ENCODE measurements around the gene SGIP1. TPM values are rescaled to one million over a fixed set of nuclear protein-coding genes. Genes with fewer than 3 reads are reported as not detected.

SGIP1 gene
- total RNA-seq, result 0.05 and 0.37 TPM in 2 replicates

GRCh38 chr1:66533804-66534740, at the start of gene SGIP1:
TSS of gene SGIP1 (plus strand) at chr1:66534153. CDS start at chr1:66534359, 206 bp downstream.

GRCh38 chr1:66752000-66752592, 218.1 kb downstream of the SGIP1 start, which contains the start of gene DYNLT5:
TSS of gene DYNLT5 (plus strand) at chr1:66752459. CDS start at chr1:66754659, 2,200 bp downstream.

Other genes with a start within 250 kb of the SGIP1 start
- gene DYNLT5, start 218.3 kb downstream of the SGIP1 start, total RNA-seq, result 1.3 TPM in 1 of 2 replicates, not detected in the other